Omental fat pad (tissue), 4 donors: ENCODE data around the gene TLE1. TPM values are rescaled to one million over a fixed set of nuclear protein-coding genes. Genes with fewer than 3 reads are reported as not detected.

Experiments
- ATAC-seq: fragments of 150-250 bp; one replicate; pipeline ENCODE4 v1.9.1; 2016; ENCODE audit warnings: mild to moderate bottlenecking, moderate library complexity; ENCODE audit not compliant: low FRiP score
- DNase-seq: peaks from one replicate; pipeline ENCODE4 v3.0.0-alpha.2; 2019; ENCODE audit warnings: low spot score
- CTCF ChIP-seq, 3 donors: fragments of 450-650 bp; IDR thresholded peaks; one replicate each; pipeline ENCODE4 v1.5.1; 2016 to 2017; ENCODE audit warnings: antibody characterized with exemption in 3 of 3, mild to moderate bottlenecking in 3 of 3, moderate library complexity in 2 of 3
- total RNA-seq, 4 donors: library from RNA; depleted of rRNA; stranded (reverse); fragments of >200 nt; gene quantifications; one replicate each; pipeline ENCODE4 v1.1.0, GENCODE V29; 2016

TLE1 gene
- total RNA-seq, 4 donors from 2014 or later: 75.3 to 136 (median 80.1) TPM

- ATAC-seq (no peak), DNase-seq (no peak)
- TF ChIP-seq CTCF (IDR thresholded peaks at IDR 0.05): no peak
Measured at GRCh38 chr9:81585191-81585763, 104.1 kb downstream of the TLE1 start.

- no peak for ATAC-seq
Measured at GRCh38 chr9:81584099-81584498, 105.2 kb downstream of the TLE1 start.

GRCh38 chr9:81581986-81582385 lies 107.4 kb downstream of the TLE1 start:
- ATAC-seq: no peak
- TF ChIP-seq CTCF (IDR thresholded peaks at IDR 0.05): no peak
- DNase-seq: no peak

More at GRCh38 chr9:81584099-81584498, 105.2 kb downstream of the TLE1 start:
- no peak for DNase-seq
- TF ChIP-seq CTCF (IDR thresholded peaks at IDR 0.05): no peak

- TF ChIP-seq CTCF (IDR thresholded peaks at IDR 0.05): no peak
- DNase-seq (no peak), ATAC-seq (no peak)
Measured at GRCh38 chr9:81579381-81579780, 110.0 kb downstream of the TLE1 start.

- no peak for DNase-seq
- no peak for TF ChIP-seq CTCF (IDR thresholded peaks at IDR 0.05)
- ATAC-seq: no peak
Measured at GRCh38 chr9:81578606-81579005, 110.7 kb downstream of the TLE1 start.

- ATAC-seq (no peak), DNase-seq (no peak)
- no peak for TF ChIP-seq CTCF (IDR thresholded peaks at IDR 0.05)
Measured at GRCh38 chr9:81575956-81576355, 113.4 kb downstream of the TLE1 start.

- TF ChIP-seq CTCF (IDR thresholded peaks at IDR 0.05): no peak
- DNase-seq (no peak), ATAC-seq (no peak)
Measured at GRCh38 chr9:81574405-81574804, 114.9 kb downstream of the TLE1 start.
